ENCODE results near the gene CAMK2D.

- no peak for TF ChIP-seq POLR2A (IDR thresholded peaks at IDR 0.05; ENCODE audit: low read length)
- TF ChIP-seq GATA1 (IDR thresholded peaks at IDR 0.05; ENCODE audit: low read depth, low read length): no peak
Measured at GRCh38 chr4:113645288-113645687, 116.2 kb downstream of the CAMK2D start.

Data from erythroblast (primary cell).